IMR-90 (cell line): Measurements from ENCODE around the gene BTBD9. TPM values are rescaled to one million over a fixed set of nuclear protein-coding genes. Genes with fewer than 3 reads are reported as not detected.

Experiments
- ATAC-seq: fragments of 200-7000 bp; cut with Tn5 transposase; 2 replicates; pipeline ENCODE4 v1.9.1; 2020; ENCODE audit warnings: low read depth, mild to moderate bottlenecking, moderate library complexity
- BruUV-seq: library from RNA; stranded (reverse); fragments of 400-500 nt; replicated peaks from 2 replicates; lab custom pipeline; 2021; lab: Mats Ljungman, UMichigan
- CTCF ChIA-PET: fragments of 300-600 bp; formaldehyde crosslinking; extraction: SDS; loops from one replicate; lab custom pipeline; 2021; ENCODE audit warnings: antibody characterized with exemption; lab: Yijun Ruan, JAX
- POLR2A ChIA-PET: fragments of 300-600 bp; sonication (Branson Sonifier 250); formaldehyde crosslinking; loops from one replicate; lab custom pipeline; 2022; ENCODE audit warnings: antibody characterized with exemption; ENCODE audit not compliant: unreplicated experiment; lab: Charles Lee
- DNase-seq: peaks from one replicate; pipeline ENCODE4 v3.0.0; 2013
- H2AFZ ChIP-seq: replicated peaks from 2 replicates; pipeline ENCODE3; 2013; ENCODE audit warnings: low read length, mild to moderate bottlenecking; ENCODE audit not compliant: poor library complexity
- H2AK5ac ChIP-seq: 2 replicates; pipeline ENCODE4 v1.6.1; 2013; ENCODE audit warnings: low read depth, low read length, inconsistent platforms
- H2AK9ac ChIP-seq: replicated peaks from 2 replicates; pipeline ENCODE3; 2013; ENCODE audit warnings: mild to moderate bottlenecking, low read depth, low read length, moderate library complexity; ENCODE audit not compliant: poor library complexity
- H2BK120ac ChIP-seq: 2 replicates; pipeline ENCODE4 v1.6.1; 2013; ENCODE audit warnings: low read depth, low read length, inconsistent platforms
- H2BK15ac ChIP-seq: 3 replicates; pipeline ENCODE4 v1.6.1; 2013; ENCODE audit warnings: low read depth, low read length, inconsistent platforms
- H2BK20ac ChIP-seq: 2 replicates; pipeline ENCODE4 v1.6.1; 2013; ENCODE audit warnings: low read depth, mild to moderate bottlenecking, inconsistent platforms, low read length, moderate library complexity
- H2BK5ac ChIP-seq: 2 replicates; pipeline ENCODE4 v1.6.1; 2013; ENCODE audit warnings: mild to moderate bottlenecking, low read depth, low read length, inconsistent platforms; ENCODE audit not compliant: poor library complexity, severe bottlenecking
- H3K14ac ChIP-seq: replicated peaks from 2 replicates; pipeline ENCODE4 v1.6.1; 2013; ENCODE audit warnings: low read depth, low read length, inconsistent platforms
- H3K18ac ChIP-seq: 2 replicates; pipeline ENCODE4 v1.6.1; 2013; ENCODE audit warnings: low read depth, low read length, control low read depth
- H3K23ac ChIP-seq: 2 replicates; pipeline ENCODE4 v1.6.1; 2013; ENCODE audit warnings: low read depth, low read length, inconsistent platforms
- H3K27ac ChIP-seq: 2 replicates; pipeline ENCODE4 v1.5.1; 2013; ENCODE audit warnings: mild to moderate bottlenecking, control low read depth, low read length; ENCODE audit not compliant: insufficient read depth
- H3K27me3 ChIP-seq: 2 replicates; pipeline ENCODE4 v1.6.1; 2013; ENCODE audit warnings: low read length; ENCODE audit not compliant: control insufficient read depth, insufficient read depth
- H3K36me3 ChIP-seq: 2 replicates; pipeline ENCODE4 v1.6.1; 2013; ENCODE audit warnings: low read length, mixed read lengths; ENCODE audit not compliant: control insufficient read depth, insufficient read depth
- H3K4ac ChIP-seq: 2 replicates; pipeline ENCODE4 v1.6.1; 2013; ENCODE audit warnings: low read depth, low read length, inconsistent platforms
- H3K4me1 ChIP-seq: 2 replicates; pipeline ENCODE4 v1.6.1; 2013; ENCODE audit warnings: low read length, mixed read lengths; ENCODE audit not compliant: control insufficient read depth, insufficient read depth
- H3K4me2 ChIP-seq: 2 replicates; pipeline ENCODE4 v1.6.1; 2013; ENCODE audit warnings: low read depth, mild to moderate bottlenecking, control low read depth, low read length, moderate library complexity
- H3K4me3 ChIP-seq: 2 replicates; pipeline ENCODE4 v1.5.1; 2013; ENCODE audit warnings: low read depth, mild to moderate bottlenecking, control low read depth, low read length, moderate library complexity; ENCODE audit not compliant: insufficient read depth
- H3K56ac ChIP-seq: 2 replicates; pipeline ENCODE4 v1.6.1; 2013; ENCODE audit warnings: low read length, inconsistent platforms; ENCODE audit not compliant: insufficient read depth; ENCODE audit errors: extremely low read depth
- H3K79me1 ChIP-seq, 2 experiments: 2 replicates each; pipeline ENCODE4 v1.6.1; 2013; ENCODE audit warnings: low read length in 2 of 2, inconsistent platforms in 1 of 2, low read depth in 1 of 2
- H3K9ac ChIP-seq: 2 replicates; pipeline ENCODE4 v1.6.1; 2013; ENCODE audit warnings: low read depth, low read length, control low read depth
- H3K9me1 ChIP-seq: 2 replicates; pipeline ENCODE4 v1.6.1; 2013; ENCODE audit warnings: low read length, inconsistent platforms; ENCODE audit not compliant: insufficient read depth
- H3K9me3 ChIP-seq: 2 replicates; pipeline ENCODE4 v1.6.1; 2013; ENCODE audit warnings: low read length; ENCODE audit not compliant: control insufficient read depth, insufficient read depth
- H4K20me1 ChIP-seq: 2 replicates; pipeline ENCODE4 v1.6.1; 2013; ENCODE audit warnings: low read length, inconsistent platforms; ENCODE audit not compliant: insufficient read depth
- H4K5ac ChIP-seq: 2 replicates; pipeline ENCODE4 v1.6.1; 2013; ENCODE audit warnings: mild to moderate bottlenecking, low read depth, low read length, control low read depth
- H4K8ac ChIP-seq, 2 experiments: 2 replicates each; pipeline ENCODE4 v1.6.1; 2013; ENCODE audit warnings: low read depth in 2 of 2, low read length in 2 of 2, control low read depth in 1 of 2, inconsistent platforms in 1 of 2
- H4K91ac ChIP-seq: 2 replicates; pipeline ENCODE4 v1.6.1; 2013; ENCODE audit warnings: low read depth, low read length, inconsistent platforms; ENCODE audit not compliant: insufficient read depth
- BHLHE40 ChIP-seq: fragments of 150-350 bp; IDR thresholded peaks from 2 replicates; pipeline ENCODE4 v1.6.1; 2016; ENCODE audit warnings: mild to moderate bottlenecking, low read depth, low read length
- MAZ ChIP-seq: IDR thresholded peaks from 2 replicates; pipeline ENCODE4 v1.6.1; 2012; ENCODE audit warnings: low read depth, mild to moderate bottlenecking, low read length, improper control_type of control experiment, moderate library complexity, borderline replicate concordance
- RAD21 ChIP-seq: IDR thresholded peaks from 2 replicates; pipeline ENCODE4 v1.6.1; 2012; ENCODE audit warnings: low read length, improper control_type of control experiment
- SMC3 ChIP-seq: fragments of 150-350 bp; IDR thresholded peaks from 2 replicates; pipeline ENCODE4 v1.6.1; 2016; ENCODE audit warnings: low read depth, mild to moderate bottlenecking, antibody characterized with exemption, low read length, moderate library complexity
- WGBS, 2 experiments: methylation state at CpG; one replicate each; pipeline versions ENCODE4 v1.1.5 to v1.1.7; 2013; ENCODE audit warnings: missing lambda C conversion rate in 2 of 2; ENCODE audit not compliant: insufficient read length in 1 of 2; ENCODE audit errors: extremely low coverage in 2 of 2; 5-methylcytosine and 5-hydroxymethylcytosine counted together
- dilution Hi-C: fragments of 300-500 bp; cut with HindIII; formaldehyde crosslinking; loops from one replicate; pipeline ENCODE4 v1.14.3; 2018; ENCODE audit warnings: low sequenced_read_pairs; ENCODE audit not compliant: unreplicated experiment
- in situ Hi-C: fragments of 300-500 bp; cut with MboI; formaldehyde crosslinking; loops from 3 replicates; pipeline ENCODE4 v1.14.3; 2019; ENCODE audit warnings: low sequenced_read_pairs, inconsistent platforms, mixed read lengths
- intact Hi-C: fragments of 100-400 bp; cut with micrococcal nuclease; formaldehyde crosslinking; loops from 2 replicates; pipeline ENCODE4 v1.10.0; 2022
- polyA plus RNA-seq, 3 experiments: library from polyadenylated mRNA; depleted of rRNA; stranded (reverse); fragments of >200 nt; gene quantifications; 2 replicates each; pipeline ENCODE4 v1.2.3, GENCODE V29; 2012; ENCODE audit warnings: low replicate concordance in 1 of 3
- total RNA-seq: library from RNA; depleted of rRNA; stranded (reverse); fragments of >200 nt; gene quantifications from 2 replicates; pipeline ENCODE4 v1.2.3, GENCODE V29; 2012
- TF ChIP-seq, protein P1 (sequence below): conservative IDR thresholded peaks from 2 replicates; pipeline ENCODE4 v1.5.1; 2012; ENCODE audit warnings: mild to moderate bottlenecking, low read depth, low read length, improper control_type of control experiment

BTBD9 gene
- total and polyA plus RNA-seq, 2 of the 4 experiments (the other 2 are of a cell fraction), result 4.1 to 22.0 TPM

DNA sequence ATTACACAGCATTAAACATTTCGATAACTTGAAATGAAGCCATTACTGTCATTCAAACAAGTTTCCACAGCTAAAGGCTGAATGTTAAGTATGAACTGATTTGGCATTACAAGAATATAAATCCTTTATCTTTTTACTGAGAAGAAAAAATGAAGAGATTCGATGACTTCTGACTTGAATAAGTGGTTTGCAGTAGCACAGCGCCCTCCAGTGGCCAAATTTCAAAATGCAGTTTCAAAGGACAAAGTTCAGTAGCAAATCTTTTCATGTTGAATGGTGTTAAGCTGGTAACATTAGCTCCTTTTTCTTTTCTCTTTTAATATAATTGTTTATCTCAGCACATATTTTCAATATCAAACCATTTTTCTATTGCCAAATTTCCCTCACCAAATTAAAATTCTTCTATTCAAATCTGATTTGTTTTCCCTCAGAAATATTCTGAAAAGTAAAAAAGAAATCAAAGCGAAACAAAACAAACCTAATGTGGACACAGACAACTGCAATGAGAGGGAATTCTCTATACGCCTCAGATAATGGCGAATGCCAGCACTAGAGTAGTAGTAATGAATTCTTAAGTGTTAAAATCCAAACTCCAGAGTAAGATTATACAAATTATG lies 145.7 kb downstream of the BTBD9 start:
- no peak overlapping the region for H2AK9ac ChIP-seq
- H2BK15ac ChIP-seq, result no peak overlapping the region
- BruUV-seq, result no TSS peak
- H4K91ac ChIP-seq, result no peak overlapping the region
- no peak overlapping the region for H3K4me3 ChIP-seq
- H3K9me3 ChIP-seq, result no peaks in the 10 kb centered on the region
- H3K4me2 ChIP-seq, result no peak overlapping the region
- no peak overlapping the region for H2BK5ac ChIP-seq
- WGBS, 2 experiments, result no CpG with 5 or more reads among the region's 6 CpGs
- in situ Hi-C loops, result loop anchor here (5.0 kb wide), 2 partner anchors 457 to 787 kb away; no protein-coding TSS in a partner anchor
- ATAC-seq, result peak; percentile 27; the same call in 1 of the 2 replicates
- no peak overlapping the region for H2AFZ ChIP-seq
- no peaks in the 10 kb centered on the region; a peak in 1 of 4 replicates for H3K79me1 ChIP-seq
- POLR2A ChIA-PET, result no interaction called here
- H3K14ac ChIP-seq, result no peak overlapping the region
- H2BK20ac ChIP-seq, result no peak overlapping the region
- peak; percentile 81 for DNase-seq
- no peak overlapping the region for H3K27ac ChIP-seq
- H3K4ac ChIP-seq, result no peak overlapping the region
- no peak overlapping the region for H3K23ac ChIP-seq
- H2BK120ac ChIP-seq, result no peak overlapping the region
- no peaks in the 10 kb centered on the region for H3K36me3 ChIP-seq
- no peaks in the 10 kb centered on the region for H4K20me1 ChIP-seq
- no peaks in the 10 kb centered on the region for H3K9me1 ChIP-seq
- dilution Hi-C loops, result no loop called here
- CTCF ChIA-PET, result interaction anchor here (0.6 to 2.3 kb wide), 16 partner anchors 11 to 792 kb away, joined by 3 to 18 read pairs (median 3); partner anchors contain the start of gene ZFAND3
- intact Hi-C loops, result loop anchor here (1.0 to 5.0 kb wide), 5 partner anchors 337 to 1012 kb away; no protein-coding TSS in a partner anchor
- H3K27me3 ChIP-seq, result no peaks in the 10 kb centered on the region
- H4K5ac ChIP-seq, result no peak overlapping the region
- H3K9ac ChIP-seq, result no peak overlapping the region
- no peaks in the 10 kb centered on the region for H3K4me1 ChIP-seq
- peak; percentile 96 for TF ChIP-seq RAD21
- no peak for TF ChIP-seq MAZ
- TF ChIP-seq, protein P1, sequence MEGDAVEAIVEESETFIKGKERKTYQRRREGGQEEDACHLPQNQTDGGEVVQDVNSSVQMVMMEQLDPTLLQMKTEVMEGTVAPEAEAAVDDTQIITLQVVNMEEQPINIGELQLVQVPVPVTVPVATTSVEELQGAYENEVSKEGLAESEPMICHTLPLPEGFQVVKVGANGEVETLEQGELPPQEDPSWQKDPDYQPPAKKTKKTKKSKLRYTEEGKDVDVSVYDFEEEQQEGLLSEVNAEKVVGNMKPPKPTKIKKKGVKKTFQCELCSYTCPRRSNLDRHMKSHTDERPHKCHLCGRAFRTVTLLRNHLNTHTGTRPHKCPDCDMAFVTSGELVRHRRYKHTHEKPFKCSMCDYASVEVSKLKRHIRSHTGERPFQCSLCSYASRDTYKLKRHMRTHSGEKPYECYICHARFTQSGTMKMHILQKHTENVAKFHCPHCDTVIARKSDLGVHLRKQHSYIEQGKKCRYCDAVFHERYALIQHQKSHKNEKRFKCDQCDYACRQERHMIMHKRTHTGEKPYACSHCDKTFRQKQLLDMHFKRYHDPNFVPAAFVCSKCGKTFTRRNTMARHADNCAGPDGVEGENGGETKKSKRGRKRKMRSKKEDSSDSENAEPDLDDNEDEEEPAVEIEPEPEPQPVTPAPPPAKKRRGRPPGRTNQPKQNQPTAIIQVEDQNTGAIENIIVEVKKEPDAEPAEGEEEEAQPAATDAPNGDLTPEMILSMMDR, result peak; percentile 90
- no peak for TF ChIP-seq BHLHE40
- peak; percentile 92 for TF ChIP-seq SMC3
- H3K56ac ChIP-seq, result no peak overlapping the region
- H4K8ac ChIP-seq, result no peak overlapping the region
- no peak overlapping the region for H3K18ac ChIP-seq
- no peak overlapping the region for H2AK5ac ChIP-seq
